NCI-H526 (cell line): ENCODE data around the gene CENPP.

ENCODE experiments used
- DNase-seq, 2 experiments: peaks; one replicate each; lab custom pipeline; 2025; lab: John Stamatoyannopoulos, UW

CENPP gene

GRCh38 chr9:92598382-92598781 is 272.6 kb downstream of the CENPP start:
- DNase-seq, result no peak

GRCh38 chr9:92599938-92600461 is 274.2 kb downstream of the CENPP start:
- no peak for DNase-seq

DNA sequence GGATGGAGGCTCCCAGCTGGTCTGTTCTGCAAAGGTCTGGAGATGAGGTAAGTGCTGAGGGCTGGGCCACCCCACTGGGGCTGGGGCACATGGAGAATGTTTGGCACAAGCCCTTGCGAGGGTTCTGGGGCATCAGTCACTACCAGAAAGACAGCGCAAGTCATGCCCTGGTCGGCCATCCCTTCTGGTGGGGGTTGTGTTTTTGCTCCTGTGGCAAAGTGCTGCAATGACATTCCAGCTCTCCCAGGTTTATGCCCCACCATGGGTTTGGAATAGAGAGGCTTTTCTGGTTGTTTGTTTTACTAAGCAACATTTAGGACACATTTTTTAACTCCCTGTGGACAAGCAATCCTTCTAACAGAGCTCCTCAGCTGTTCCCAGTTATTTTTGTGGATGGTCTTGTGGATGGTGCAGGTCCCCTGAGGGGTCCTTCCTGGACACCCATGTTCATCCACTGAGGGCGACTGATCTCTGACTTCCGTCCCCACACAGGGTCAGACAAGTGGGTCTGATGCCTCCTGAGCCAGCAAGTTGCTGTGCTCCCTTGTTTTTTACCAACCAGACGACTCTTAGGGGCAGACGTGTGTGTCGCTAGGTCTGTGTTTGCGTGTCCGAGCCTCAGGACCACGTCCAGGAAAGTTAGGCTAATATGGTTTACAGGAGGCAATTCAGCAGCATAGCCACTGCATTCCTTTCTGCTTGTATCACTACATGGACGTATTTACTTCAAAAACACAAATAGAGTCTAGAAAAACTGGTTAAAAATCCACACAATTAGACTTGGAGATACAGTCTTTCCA is 274.9 kb downstream of the CENPP start:
- DNase-seq, result no peak

- DNase-seq, result no peak
Measured at GRCh38 chr9:92601451-92601850, 275.7 kb downstream of the CENPP start.

GRCh38 chr9:92602413-92602812 is 276.7 kb downstream of the CENPP start:
- no peak for DNase-seq

DNA sequence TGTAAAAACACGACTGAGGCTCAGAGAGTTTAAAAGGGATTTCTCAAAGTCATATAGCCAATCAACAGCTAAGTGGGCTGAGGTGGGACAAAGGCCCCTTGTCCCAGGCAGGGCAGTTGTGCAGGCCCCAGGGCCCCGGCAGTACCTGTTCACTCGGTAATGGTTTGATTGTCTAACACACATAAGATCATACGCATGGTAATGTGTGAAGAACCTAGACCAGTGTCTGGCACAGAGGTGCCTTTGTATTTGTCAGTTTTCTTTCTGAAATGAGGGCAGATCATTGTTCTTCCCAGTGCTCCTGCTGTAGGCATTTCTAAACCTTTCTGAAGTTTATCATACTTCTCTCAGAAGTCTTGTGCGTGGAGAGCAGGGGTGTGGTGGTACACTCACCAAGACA is 277.3 kb downstream of the CENPP start:
- no peak for DNase-seq

GRCh38 chr9:92603990-92604389 is 278.2 kb downstream of the CENPP start:
- no peak for DNase-seq

DNA sequence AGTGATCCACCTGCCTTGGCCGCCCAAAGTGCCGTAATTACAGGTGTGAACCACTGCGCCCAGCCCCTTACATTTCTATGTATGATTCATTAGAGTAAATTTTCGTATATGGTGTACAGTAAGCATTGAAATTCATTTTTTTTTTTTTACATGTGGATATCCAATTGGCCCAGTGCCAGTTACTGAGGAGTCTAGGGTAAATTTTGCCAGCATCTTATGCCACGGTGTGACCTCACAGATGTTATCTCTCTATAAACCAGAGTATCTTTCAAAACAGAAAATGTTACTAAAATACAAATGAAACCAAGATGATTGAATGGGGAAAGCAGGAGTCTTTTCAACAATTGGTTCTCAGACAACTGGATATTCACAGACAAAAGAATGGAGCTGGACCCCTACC is 279.5 kb downstream of the CENPP start:
- no peak for DNase-seq

- no peak for DNase-seq
Measured at GRCh38 chr9:92607088-92607487, 281.3 kb downstream of the CENPP start.

GRCh38 chr9:92607773-92608172 is 282.0 kb downstream of the CENPP start:
- no peak for DNase-seq

- DNase-seq, result no peak
Measured at GRCh38 chr9:92608241-92608908, 282.6 kb downstream of the CENPP start.

DNA sequence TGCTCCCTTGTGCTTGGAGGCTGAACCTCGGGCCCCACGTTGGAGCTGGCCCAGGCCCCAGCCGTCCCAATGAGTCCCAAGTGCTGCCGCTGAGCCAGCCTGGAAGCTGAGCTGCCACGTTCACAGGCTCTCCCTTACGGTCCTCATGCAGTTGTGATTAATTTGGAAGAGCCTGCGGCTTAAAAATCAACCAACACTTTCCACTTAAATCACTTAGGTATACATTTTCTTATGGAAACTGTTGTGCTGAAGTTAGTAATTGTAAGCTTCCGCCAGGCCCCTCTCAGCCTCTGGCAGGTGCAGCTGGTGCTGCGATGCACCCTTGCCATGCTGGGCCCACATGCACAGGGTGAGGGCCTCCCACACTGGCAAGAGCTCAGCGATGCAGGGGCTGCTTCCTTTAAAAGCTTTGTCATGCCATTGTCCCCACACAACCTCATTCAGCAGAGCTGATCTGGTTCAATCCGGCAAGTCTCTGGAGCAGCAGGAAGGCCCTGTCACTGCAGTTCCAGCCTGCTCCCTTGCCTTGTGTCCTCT is 283.2 kb downstream of the CENPP start:
- DNase-seq, result no peak

DNA sequence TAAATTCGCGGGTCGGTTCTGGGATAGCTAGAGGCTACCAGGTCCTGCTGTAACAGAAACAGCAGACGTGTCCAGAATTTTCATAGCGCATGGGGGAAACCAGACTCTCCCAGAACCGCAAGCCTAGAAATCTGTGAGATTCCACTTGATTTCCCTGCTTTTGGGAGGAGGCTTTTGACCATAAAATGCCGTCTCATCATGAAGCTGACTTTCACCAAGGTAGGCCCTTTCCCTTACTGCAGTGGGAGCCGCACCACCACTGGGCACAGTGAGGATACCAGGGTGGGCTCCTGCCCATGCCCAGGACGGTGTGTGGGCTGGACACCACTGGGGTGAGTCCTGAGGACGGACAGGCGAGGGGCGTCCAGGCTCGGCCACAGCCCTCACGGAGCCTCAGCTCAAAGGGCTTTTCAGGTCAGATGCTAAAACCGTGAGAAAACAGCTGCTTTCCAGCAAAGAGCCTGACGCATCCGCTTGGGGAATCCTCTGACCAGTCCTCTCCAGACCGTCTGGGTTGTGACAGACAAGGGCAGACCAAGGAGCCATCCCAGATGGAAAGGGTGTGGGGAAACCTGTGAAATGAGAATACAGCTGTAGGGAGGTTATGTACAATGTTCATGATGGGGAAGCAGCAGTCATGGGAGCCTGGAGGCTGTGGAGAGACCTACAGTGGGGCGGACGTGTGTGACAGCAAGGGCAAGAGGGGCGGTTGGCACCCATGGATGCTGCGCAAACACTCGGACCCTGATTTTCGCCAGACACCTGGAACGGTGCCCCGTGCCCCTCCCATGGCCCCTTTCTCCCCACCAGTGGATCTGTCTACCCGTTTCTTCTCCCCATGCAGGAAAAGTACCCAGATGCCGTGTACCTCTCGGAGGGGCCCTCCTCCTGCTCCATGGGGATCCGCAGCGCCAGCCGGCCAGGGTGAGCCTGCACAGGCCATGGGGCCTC is 285.0 kb downstream of the CENPP start:
- DNase-seq, result no peak

GRCh38 chr9:92611621-92612285 is 286.0 kb downstream of the CENPP start:
- no peak for DNase-seq

DNA sequence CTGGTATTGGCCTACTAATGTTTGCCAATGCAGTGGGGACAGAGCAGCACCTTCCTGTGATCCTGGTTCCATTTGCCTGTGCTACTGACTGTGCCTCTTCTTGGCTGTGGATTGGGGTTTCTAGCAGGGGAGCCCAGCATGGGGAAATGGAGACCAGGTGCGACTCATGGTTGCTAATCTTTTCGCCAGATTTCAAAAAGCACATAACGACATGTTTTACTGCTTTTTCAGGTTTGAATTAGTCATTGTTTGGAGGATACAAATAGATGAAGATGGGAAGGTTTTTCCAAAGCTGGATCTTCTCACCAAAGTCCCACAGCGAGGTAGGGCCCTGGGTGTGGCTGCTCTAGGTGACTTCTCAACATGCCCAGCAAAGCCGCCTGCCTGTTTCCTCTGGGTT is 286.5 kb downstream of the CENPP start:
- DNase-seq, result no peak

DNA sequence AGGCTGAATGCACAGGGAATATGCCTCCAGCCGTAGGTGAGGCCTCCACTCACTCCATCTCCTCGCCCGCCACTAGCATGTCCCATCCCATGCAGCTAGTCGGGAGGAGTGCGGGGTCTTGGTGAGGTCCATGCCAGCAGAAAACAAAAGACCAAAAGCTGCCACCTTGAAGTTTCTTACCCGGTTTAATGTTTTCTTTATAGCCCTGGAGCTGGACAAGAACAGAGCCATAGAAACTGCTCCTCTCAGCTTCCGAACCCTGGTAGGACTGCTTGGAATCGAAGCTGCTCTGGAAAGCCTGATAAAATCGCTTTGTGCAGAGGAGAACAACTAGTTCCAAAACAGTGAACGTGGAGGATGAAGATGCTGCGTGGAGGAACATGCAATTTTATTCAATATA is 287.1 kb downstream of the CENPP start:
- no peak for DNase-seq

DNA sequence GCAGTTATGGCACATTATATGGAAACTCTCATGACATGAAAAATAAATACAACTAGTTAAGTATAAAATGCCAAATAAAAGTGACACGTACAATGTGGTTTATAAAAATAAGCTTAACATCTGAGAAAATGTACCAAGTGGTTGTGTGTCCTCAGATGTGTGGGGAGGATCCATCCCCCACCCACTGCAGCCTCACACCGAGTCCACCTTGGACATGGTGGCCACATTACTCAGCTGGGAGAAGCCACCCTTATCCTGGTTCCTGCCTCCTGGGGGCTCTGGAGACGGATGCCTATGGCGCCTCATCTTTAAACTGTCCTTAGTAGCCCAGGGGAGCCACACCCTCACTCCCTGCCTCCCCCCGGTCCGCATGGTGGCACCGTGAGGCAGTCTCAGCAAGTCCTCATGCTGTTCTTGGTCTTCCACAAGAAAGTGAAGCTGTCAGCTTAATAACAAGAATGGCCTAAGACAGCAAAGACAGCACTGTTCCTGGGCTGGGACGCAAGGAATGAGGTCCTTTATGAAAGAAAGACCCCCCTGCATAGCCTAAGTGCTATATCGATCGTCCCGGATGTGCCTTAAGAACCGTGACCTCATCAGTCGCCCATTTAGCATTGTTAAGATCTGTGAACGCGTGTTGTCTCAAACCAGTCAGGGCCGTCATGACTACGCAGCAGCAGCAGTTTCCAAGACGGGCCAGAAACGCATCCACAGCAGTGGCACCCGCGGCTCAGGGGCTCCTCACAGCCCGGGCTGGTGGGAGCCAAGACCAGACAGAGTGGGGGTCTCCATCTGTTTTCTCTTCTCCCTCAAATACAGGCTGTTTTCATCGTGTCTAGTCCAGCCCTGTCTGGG is 287.7 kb downstream of the CENPP start:
- no peak for DNase-seq

- DNase-seq, result no peak
Measured at GRCh38 chr9:92614123-92614510, 288.4 kb downstream of the CENPP start.

DNA sequence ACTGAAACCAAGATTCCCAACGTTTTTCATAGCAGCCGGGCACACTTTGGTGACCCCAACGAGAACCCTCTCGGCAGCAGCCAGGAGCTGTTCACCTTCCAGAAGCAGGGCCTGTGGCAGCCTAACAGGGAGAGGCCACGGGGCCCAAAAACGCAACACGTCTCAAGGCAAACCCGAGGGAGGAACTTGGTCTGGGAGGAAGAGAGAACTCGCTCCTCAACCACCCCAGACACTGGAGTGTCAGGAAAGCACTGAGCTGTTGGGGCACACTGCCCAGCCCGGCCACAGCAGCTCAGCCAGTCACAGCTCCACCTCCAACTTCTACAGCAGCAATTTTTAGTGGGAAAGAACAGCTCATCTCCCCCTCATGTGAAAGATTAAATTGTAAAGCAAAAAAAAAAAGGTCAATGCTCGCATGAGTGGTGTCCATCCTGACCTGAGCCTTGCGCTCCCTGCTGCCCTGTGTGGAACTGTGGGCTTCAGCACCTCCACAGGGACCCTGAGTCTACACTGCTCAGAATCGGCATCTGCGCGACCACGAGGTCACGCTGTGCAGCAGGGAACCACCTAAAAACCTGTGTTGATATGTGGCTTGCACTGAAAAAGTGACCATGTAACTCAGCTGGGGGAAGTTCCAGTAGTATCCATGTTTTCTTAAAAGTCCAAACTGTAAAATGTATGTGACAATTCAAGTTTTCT is 289.2 kb downstream of the CENPP start:
- DNase-seq, result no peak

DNA sequence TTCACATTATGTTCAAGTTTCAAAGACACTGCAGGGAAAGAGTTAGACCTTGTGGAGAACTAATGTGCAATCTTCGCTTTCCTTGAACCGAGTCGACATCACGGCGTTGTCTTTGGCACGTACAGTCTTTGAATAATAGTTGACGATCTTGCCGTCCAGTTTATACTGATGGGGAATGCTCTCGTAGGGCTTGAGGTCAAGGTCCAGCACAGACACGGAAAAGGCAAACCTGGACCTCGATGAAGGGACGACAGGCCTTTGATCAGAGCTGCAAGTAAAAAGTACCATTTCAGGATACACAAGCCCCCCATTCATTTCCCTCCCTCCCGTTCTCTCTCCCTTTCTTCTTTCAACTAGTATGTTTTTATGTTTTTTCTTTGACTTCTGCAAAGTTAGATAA is 290.0 kb downstream of the CENPP start:
- DNase-seq, result no peak
